ENCODE results near the gene MXI1.
A peak's percentile ranks its signal among the peaks of the same experiment; 100 is the strongest.

Gene MXI1

GRCh38 chr10:110207011-110207804, at the start of gene MXI1:
TSS of gene MXI1 (plus strand) at chr10:110207605. CDS start at chr10:110207809, 204 bp downstream.
- DNase-seq, result peak; percentile 65

- DNase-seq, result peak; percentile 22
Measured at GRCh38 chr10:110158051-110159005, 49.1 kb upstream of the MXI1 start.

GRCh38 chr10:110160081-110160480, 47.3 kb upstream of the MXI1 start:
- peak; percentile 10 for DNase-seq

- DNase-seq, result no peak
Measured at GRCh38 chr10:110160522-110160921, 46.9 kb upstream of the MXI1 start.

GRCh38 chr10:110162741-110163145, 44.7 kb upstream of the MXI1 start:
- DNase-seq, result peak; percentile 49

- no peak for DNase-seq
Measured at GRCh38 chr10:110163192-110163773, 44.1 kb upstream of the MXI1 start.

GRCh38 chr10:110163841-110164240, 43.6 kb upstream of the MXI1 start:
- no peak for DNase-seq

GRCh38 chr10:110165239-110165638, 42.2 kb upstream of the MXI1 start:
- DNase-seq, result peak; percentile 52

GRCh38 chr10:110167149-110167548, 40.3 kb upstream of the MXI1 start:
- no peak for DNase-seq

GRCh38 chr10:110168601-110169481, 38.6 kb upstream of the MXI1 start:
- DNase-seq, result no peak

- DNase-seq, result peak; percentile 29
Measured at GRCh38 chr10:110169586-110169985, 37.8 kb upstream of the MXI1 start.

- DNase-seq, result peak; percentile 46
Measured at GRCh38 chr10:110170142-110170971, 37.0 kb upstream of the MXI1 start.

GRCh38 chr10:110171032-110171431, 36.4 kb upstream of the MXI1 start:
- DNase-seq, result peak; percentile 40

GRCh38 chr10:110172155-110172554, 35.2 kb upstream of the MXI1 start:
- no peak for DNase-seq

GRCh38 chr10:110174201-110174600, 33.2 kb upstream of the MXI1 start:
- DNase-seq, result peak; percentile 7

- DNase-seq, result peak; percentile 18
Measured at GRCh38 chr10:110174816-110175215, 32.6 kb upstream of the MXI1 start.

GRCh38 chr10:110175406-110175805, 32.0 kb upstream of the MXI1 start:
- no peak for DNase-seq

GRCh38 chr10:110176141-110177030, 31.0 kb upstream of the MXI1 start:
- DNase-seq, result no peak

- no peak for DNase-seq
Measured at GRCh38 chr10:110179220-110179619, 28.2 kb upstream of the MXI1 start.

GRCh38 chr10:110181451-110181850, 26.0 kb upstream of the MXI1 start:
- DNase-seq, result peak; percentile 42

Measured in activated CD8-positive, alpha-beta memory T cell treated with anti-CD3 and anti-CD28 coated beads, Interleukin-2, amount 50 U/mL, for 48 hours (primary cell).